Activated CD4-positive, alpha-beta T cell treated with anti-CD3 and anti-CD28 coated beads for 36 hours (primary cell): ENCODE data around the gene SRI. TPM values are rescaled to one million over a fixed set of nuclear protein-coding genes. Genes with fewer than 3 reads are reported as not detected.
"Not testable (repeated sequence)": the region's sequence is repeated elsewhere in the genome, so short reads cannot be mapped to it uniquely, and the experiment has no call there.

Experiments
- ATAC-seq: fragments of 200-7000 bp; cut with Tn5 transposase; one replicate; pipeline ENCODE4 v1.10.0; 2021; ENCODE audit warnings: mild to moderate bottlenecking, moderate library complexity
- CTCF ChIA-PET: fragments of 350-600 bp; sonication (Branson Sonifier 250); formaldehyde crosslinking; loops from one replicate; lab custom pipeline; 2021; ENCODE audit warnings: antibody characterized with exemption; lab: Charles Lee
- POLR2A ChIA-PET: fragments of 350-600 bp; sonication (Branson Sonifier 250); formaldehyde crosslinking; loops from one replicate; lab custom pipeline; 2021; ENCODE audit warnings: antibody characterized with exemption, inconsistent platforms; lab: Charles Lee
- DNase-seq: peaks from one replicate; pipeline ENCODE4 v3.0.0-alpha.2; 2020
- H3K27ac Mint-ChIP-seq: one replicate; pipeline ENCODE4 v1.8.0; 2021; ENCODE audit warnings: mixed read lengths
- H3K27me3 Mint-ChIP-seq: one replicate; pipeline ENCODE4 v1.8.0; 2021; ENCODE audit warnings: mixed read lengths
- H3K36me3 Mint-ChIP-seq: one replicate; pipeline ENCODE4 v1.8.0; 2021; ENCODE audit warnings: low read depth, mixed read lengths
- H3K4me1 Mint-ChIP-seq: one replicate; pipeline ENCODE4 v1.8.0; 2021; ENCODE audit warnings: mixed read lengths
- H3K4me3 Mint-ChIP-seq: one replicate; pipeline ENCODE4 v1.8.0; 2021; ENCODE audit warnings: mild to moderate bottlenecking, moderate library complexity, mixed read lengths
- H3K9me3 Mint-ChIP-seq: one replicate; pipeline ENCODE4 v1.8.0; 2021; ENCODE audit warnings: low read depth, mixed read lengths
- intact Hi-C, 2 experiments: fragments of 100-400 bp; cut with DNase I in 1 of 2; cut with micrococcal nuclease in 1 of 2; formaldehyde crosslinking; loops; one replicate each; pipeline versions ENCODE4 v1.14.2 to v1.15.1; 2022 to 2024; cut with DNase I, micrococcal nuclease
- total RNA-seq, 2 experiments: library from RNA; stranded (reverse); gene quantifications; one replicate each; pipeline ENCODE4 v1.2.3, GENCODE V29; 2021

The SRI gene
- 100 to 1,000 TPM; 157 to 193 TPM for total RNA-seq

GRCh38 chr7:88219781-88220747, at the start of gene SRI:
Gene SRI (minus strand): TSS chr7:88220038. CDS start chr7:88220026, 12 bp downstream.
- peaks cover 24% of the 10 kb centered on the region for H3K4me1 Mint-ChIP-seq
- ChIA-PET POLR2A (no interaction called here), CTCF (interaction anchor here (1.0 kb wide), 1 partner anchor 24 kb away, joined by 3 read pairs; no protein-coding TSS in a partner anchor)
- H3K36me3 Mint-ChIP-seq, result peaks cover 24% of the 10 kb centered on the region
- H3K4me3 Mint-ChIP-seq, result peak within 1 kb of the TSS; percentile 95
- H3K9me3 Mint-ChIP-seq, result no peaks in the 10 kb centered on the region
- H3K27ac Mint-ChIP-seq, result peak within 1 kb of the TSS; percentile 95
- H3K27me3 Mint-ChIP-seq, result no peaks in the 10 kb centered on the region
- peak; percentile 94 for DNase-seq
- intact Hi-C loops, result loop anchor here (1.0 to 5.0 kb wide), 5 partner anchors 285 to 873 kb away; partner anchors contain the start of genes DBF4 (in 2 of the 2), SLC25A40 (in 2 of the 2), ADAM22 (in 1 of the 2) and CROT (in 1 of the 2)
- ATAC-seq, result peak; percentile 97

GRCh38 chr7:88269586-88269985, 49.7 kb upstream of the SRI start:
- ChIA-PET CTCF (no interaction called here), POLR2A (no interaction called here)
- H3K27me3 Mint-ChIP-seq, result peaks cover 6% of the 10 kb centered on the region
- ATAC-seq (no peak), DNase-seq (no peak)
- H3K36me3 Mint-ChIP-seq, result no peaks in the 10 kb centered on the region
- no peaks in the 10 kb centered on the region for H3K9me3 Mint-ChIP-seq
- no peak overlapping the region for H3K4me3 Mint-ChIP-seq
- intact Hi-C loops, result no loop called here
- no peaks in the 10 kb centered on the region for H3K4me1 Mint-ChIP-seq
- H3K27ac Mint-ChIP-seq, result no peak overlapping the region

- no peaks in the 10 kb centered on the region for H3K36me3 Mint-ChIP-seq
- H3K27ac Mint-ChIP-seq, result no peak overlapping the region
- H3K4me1 Mint-ChIP-seq, result no peaks in the 10 kb centered on the region
- H3K4me3 Mint-ChIP-seq, result no peak overlapping the region
- intact Hi-C loops, result no loop called here
- DNase-seq, result no peak
- H3K27me3 Mint-ChIP-seq, result peaks cover 6% of the 10 kb centered on the region
- no peaks in the 10 kb centered on the region for H3K9me3 Mint-ChIP-seq
- ChIA-PET CTCF (no interaction called here), POLR2A (no interaction called here)
- ATAC-seq, result no peak
Measured at GRCh38 chr7:88268858-88269257, 49.0 kb upstream of the SRI start.

GRCh38 chr7:88268051-88268450, 48.2 kb upstream of the SRI start:
- no peak overlapping the region for H3K4me3 Mint-ChIP-seq
- ATAC-seq, result no peak
- H3K36me3 Mint-ChIP-seq, result no peaks in the 10 kb centered on the region
- no peak overlapping the region for H3K27ac Mint-ChIP-seq
- ChIA-PET POLR2A (no interaction called here), CTCF (no interaction called here)
- intact Hi-C loops, result no loop called here
- H3K27me3 Mint-ChIP-seq, result peaks cover 3% of the 10 kb centered on the region
- DNase-seq, result no peak
- no peaks in the 10 kb centered on the region for H3K9me3 Mint-ChIP-seq
- no peaks in the 10 kb centered on the region for H3K4me1 Mint-ChIP-seq

GRCh38 chr7:88267421-88267820, 47.6 kb upstream of the SRI start:
- ChIA-PET CTCF (no interaction called here), POLR2A (no interaction called here)
- H3K4me1 Mint-ChIP-seq, result no peaks in the 10 kb centered on the region
- H3K27ac Mint-ChIP-seq, result no peak overlapping the region
- intact Hi-C loops, result no loop called here
- H3K27me3 Mint-ChIP-seq, result peaks cover 3% of the 10 kb centered on the region
- no peaks in the 10 kb centered on the region for H3K36me3 Mint-ChIP-seq
- H3K4me3 Mint-ChIP-seq, result no peak overlapping the region
- no peaks in the 10 kb centered on the region for H3K9me3 Mint-ChIP-seq
- ATAC-seq, result no peak
- DNase-seq, result no peak

GRCh38 chr7:88264987-88265386, 45.1 kb upstream of the SRI start:
- intact Hi-C loops, H3K27me3 Mint-ChIP-seq, H3K27ac Mint-ChIP-seq, H3K4me3 Mint-ChIP-seq, ATAC-seq, H3K9me3 Mint-ChIP-seq, DNase-seq, H3K4me1 Mint-ChIP-seq, POLR2A ChIA-PET, H3K36me3 Mint-ChIP-seq: not testable (repeated sequence)
- CTCF ChIA-PET, result interaction anchor here (0.6 kb wide), 2 partner anchors 279 to 734 kb away, joined by 3 read pairs; no protein-coding TSS in a partner anchor

- H3K27me3 Mint-ChIP-seq, result peaks cover 11% of the 10 kb centered on the region
- no peak for DNase-seq
- H3K4me1 Mint-ChIP-seq, result no peaks in the 10 kb centered on the region
- intact Hi-C loops, result no loop called here
- no peak overlapping the region for H3K27ac Mint-ChIP-seq
- no peaks in the 10 kb centered on the region for H3K36me3 Mint-ChIP-seq
- POLR2A ChIA-PET, result no interaction called here
- no peaks in the 10 kb centered on the region for H3K9me3 Mint-ChIP-seq
- CTCF ChIA-PET, result no interaction called here
- no peak for ATAC-seq
- H3K4me3 Mint-ChIP-seq, result no peak overlapping the region
Measured at GRCh38 chr7:88262562-88262961, 42.7 kb upstream of the SRI start.

GRCh38 chr7:88260719-88261118, 40.9 kb upstream of the SRI start:
- intact Hi-C loops, result no loop called here
- Mint-ChIP-seq H3K9me3 (no peaks in the 10 kb centered on the region), H3K27me3 (peaks cover 13% of the 10 kb centered on the region), H3K4me1 (no peaks in the 10 kb centered on the region), H3K36me3 (no peaks in the 10 kb centered on the region), H3K27ac (no peak overlapping the region), H3K4me3 (no peak overlapping the region)
- CTCF ChIA-PET, result no interaction called here
- POLR2A ChIA-PET, result no interaction called here
- ATAC-seq (no peak), DNase-seq (no peak)

- intact Hi-C loops, result no loop called here
- ATAC-seq (no peak), DNase-seq (no peak)
- Mint-ChIP-seq H3K4me1 (no peaks in the 10 kb centered on the region), H3K9me3 (no peaks in the 10 kb centered on the region), H3K4me3 (no peak overlapping the region), H3K36me3 (no peaks in the 10 kb centered on the region), H3K27me3 (peaks cover 13% of the 10 kb centered on the region), H3K27ac (no peak overlapping the region)
- CTCF ChIA-PET, result no interaction called here
- POLR2A ChIA-PET, result no interaction called here
Measured at GRCh38 chr7:88259656-88260380, 40.0 kb upstream of the SRI start.

GRCh38 chr7:88258296-88258695, 38.5 kb upstream of the SRI start:
- H3K4me1 Mint-ChIP-seq, result not testable (repeated sequence)
- peaks cover 13% of the 10 kb centered on the region for H3K27me3 Mint-ChIP-seq

GRCh38 chr7:88256906-88257305, 37.1 kb upstream of the SRI start:
- intact Hi-C loops, result no loop called here
- Mint-ChIP-seq H3K27ac (no peak overlapping the region), H3K36me3 (no peaks in the 10 kb centered on the region), H3K4me3 (no peak overlapping the region), H3K27me3 (peaks cover 13% of the 10 kb centered on the region), H3K9me3 (peaks cover 11% of the 10 kb centered on the region), H3K4me1 (no peaks in the 10 kb centered on the region)
- DNase-seq (no peak), ATAC-seq (no peak)
- POLR2A ChIA-PET, result no interaction called here
- CTCF ChIA-PET, result no interaction called here

More at GRCh38 chr7:88258296-88258695, 38.5 kb upstream of the SRI start:
- CTCF ChIA-PET, result interaction anchor here (0.8 kb wide), 1 partner anchor 15 kb away, joined by 3 read pairs; no protein-coding TSS in a partner anchor
- DNase-seq, ATAC-seq, intact Hi-C loops, POLR2A ChIA-PET, H3K4me3 Mint-ChIP-seq, H3K36me3 Mint-ChIP-seq, H3K27ac Mint-ChIP-seq: not testable (repeated sequence)
- H3K9me3 Mint-ChIP-seq, result peaks cover 11% of the 10 kb centered on the region
